B cell (primary cell): Measurements from ENCODE around the gene B4GALNT3.

Experiments
- EZH2 ChIP-seq: IDR thresholded peaks from 2 replicates; pipeline ENCODE4 v1.6.1; 2012; ENCODE audit warnings: borderline replicate concordance, low read depth, mild to moderate bottlenecking, moderate library complexity, low read length; ENCODE audit not compliant: insufficient read depth, poor library complexity, severe bottlenecking
- TF ChIP-seq, protein P1 (sequence below): fragments of 200-600 bp; IDR thresholded peaks from one replicate; pipeline ENCODE4 v1.8.0; 2022; ENCODE audit warnings: antibody characterized with exemption, mild to moderate bottlenecking

DNA sequence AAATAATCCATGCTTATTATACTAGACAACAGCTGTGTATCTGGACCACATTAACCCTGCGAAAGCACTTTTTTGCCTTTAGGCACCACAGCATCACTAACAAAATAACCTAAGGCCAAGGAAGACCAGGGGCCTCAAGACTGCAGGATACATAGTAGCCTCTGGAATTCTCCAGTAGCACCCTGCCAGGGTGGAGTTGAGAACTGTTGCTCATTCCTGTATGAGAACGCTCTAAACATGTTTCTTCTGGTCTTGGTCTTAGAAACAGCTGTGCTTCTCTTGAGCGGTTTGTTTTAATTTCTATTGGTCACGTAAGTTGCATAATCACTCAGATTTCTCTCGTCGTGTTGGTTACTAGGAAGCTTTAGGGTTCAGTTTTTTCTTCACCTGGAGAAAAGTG lies 7.9 kb downstream of the B4GALNT3 start:
- TF ChIP-seq, protein P1, sequence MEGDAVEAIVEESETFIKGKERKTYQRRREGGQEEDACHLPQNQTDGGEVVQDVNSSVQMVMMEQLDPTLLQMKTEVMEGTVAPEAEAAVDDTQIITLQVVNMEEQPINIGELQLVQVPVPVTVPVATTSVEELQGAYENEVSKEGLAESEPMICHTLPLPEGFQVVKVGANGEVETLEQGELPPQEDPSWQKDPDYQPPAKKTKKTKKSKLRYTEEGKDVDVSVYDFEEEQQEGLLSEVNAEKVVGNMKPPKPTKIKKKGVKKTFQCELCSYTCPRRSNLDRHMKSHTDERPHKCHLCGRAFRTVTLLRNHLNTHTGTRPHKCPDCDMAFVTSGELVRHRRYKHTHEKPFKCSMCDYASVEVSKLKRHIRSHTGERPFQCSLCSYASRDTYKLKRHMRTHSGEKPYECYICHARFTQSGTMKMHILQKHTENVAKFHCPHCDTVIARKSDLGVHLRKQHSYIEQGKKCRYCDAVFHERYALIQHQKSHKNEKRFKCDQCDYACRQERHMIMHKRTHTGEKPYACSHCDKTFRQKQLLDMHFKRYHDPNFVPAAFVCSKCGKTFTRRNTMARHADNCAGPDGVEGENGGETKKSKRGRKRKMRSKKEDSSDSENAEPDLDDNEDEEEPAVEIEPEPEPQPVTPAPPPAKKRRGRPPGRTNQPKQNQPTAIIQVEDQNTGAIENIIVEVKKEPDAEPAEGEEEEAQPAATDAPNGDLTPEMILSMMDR: no peak
- no peak for TF ChIP-seq EZH2
